ENCODE data around the gene ADAMTS9.

The ADAMTS9 gene, protein sequence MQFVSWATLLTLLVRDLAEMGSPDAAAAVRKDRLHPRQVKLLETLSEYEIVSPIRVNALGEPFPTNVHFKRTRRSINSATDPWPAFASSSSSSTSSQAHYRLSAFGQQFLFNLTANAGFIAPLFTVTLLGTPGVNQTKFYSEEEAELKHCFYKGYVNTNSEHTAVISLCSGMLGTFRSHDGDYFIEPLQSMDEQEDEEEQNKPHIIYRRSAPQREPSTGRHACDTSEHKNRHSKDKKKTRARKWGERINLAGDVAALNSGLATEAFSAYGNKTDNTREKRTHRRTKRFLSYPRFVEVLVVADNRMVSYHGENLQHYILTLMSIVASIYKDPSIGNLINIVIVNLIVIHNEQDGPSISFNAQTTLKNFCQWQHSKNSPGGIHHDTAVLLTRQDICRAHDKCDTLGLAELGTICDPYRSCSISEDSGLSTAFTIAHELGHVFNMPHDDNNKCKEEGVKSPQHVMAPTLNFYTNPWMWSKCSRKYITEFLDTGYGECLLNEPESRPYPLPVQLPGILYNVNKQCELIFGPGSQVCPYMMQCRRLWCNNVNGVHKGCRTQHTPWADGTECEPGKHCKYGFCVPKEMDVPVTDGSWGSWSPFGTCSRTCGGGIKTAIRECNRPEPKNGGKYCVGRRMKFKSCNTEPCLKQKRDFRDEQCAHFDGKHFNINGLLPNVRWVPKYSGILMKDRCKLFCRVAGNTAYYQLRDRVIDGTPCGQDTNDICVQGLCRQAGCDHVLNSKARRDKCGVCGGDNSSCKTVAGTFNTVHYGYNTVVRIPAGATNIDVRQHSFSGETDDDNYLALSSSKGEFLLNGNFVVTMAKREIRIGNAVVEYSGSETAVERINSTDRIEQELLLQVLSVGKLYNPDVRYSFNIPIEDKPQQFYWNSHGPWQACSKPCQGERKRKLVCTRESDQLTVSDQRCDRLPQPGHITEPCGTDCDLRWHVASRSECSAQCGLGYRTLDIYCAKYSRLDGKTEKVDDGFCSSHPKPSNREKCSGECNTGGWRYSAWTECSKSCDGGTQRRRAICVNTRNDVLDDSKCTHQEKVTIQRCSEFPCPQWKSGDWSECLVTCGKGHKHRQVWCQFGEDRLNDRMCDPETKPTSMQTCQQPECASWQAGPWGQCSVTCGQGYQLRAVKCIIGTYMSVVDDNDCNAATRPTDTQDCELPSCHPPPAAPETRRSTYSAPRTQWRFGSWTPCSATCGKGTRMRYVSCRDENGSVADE (N-terminal part only)
- 0 to 0.13 reads per million in 2 donors for total RNA-seq

DNA sequence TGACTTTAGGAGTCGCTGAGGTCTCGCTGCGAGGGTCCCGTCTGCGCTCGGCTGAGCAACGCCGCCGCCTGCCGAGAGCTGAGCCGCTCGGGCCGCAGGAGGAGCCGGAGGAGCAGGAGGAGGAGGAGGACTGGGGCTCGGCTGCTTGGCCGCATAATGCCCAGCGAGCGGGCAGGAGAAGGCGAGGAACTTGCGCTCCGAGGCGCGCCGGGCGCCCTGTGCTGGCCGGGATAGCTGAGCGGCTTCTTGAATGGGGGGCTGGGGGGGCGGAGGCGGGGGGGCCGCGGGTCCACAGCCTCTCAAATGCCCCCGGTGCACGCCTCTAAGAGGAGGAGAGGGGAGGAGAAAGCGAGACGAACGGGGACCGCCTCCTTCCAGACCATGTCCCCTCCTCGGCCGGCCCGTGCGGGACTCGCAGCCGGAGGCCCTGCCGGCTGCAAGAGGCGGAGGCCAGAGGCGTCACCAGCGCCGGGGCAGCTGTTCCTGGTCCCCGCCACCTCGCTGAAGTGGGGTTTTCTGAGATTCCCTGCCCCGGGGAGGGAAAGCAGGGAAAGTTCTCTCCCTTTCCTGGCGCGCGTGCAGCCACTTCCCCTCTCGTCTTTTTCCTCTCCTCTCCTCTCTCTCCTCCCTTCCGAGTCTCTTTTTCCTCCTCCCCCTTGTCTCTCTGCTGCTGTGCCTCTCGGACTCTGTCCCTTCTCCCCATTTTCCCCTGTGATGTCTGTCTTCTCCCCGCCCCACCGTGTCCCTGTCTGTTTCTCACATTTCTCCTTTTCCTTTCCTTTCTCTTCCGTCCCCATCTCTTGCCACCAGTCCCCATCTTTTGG, at the start of gene ADAMTS9:
ADAMTS9 (minus strand) TSS at position 220 of the 824 bp plus-strand sequence. CDS start 343 bp downstream, outside the sequence.
- no peak for DNase-seq

DNA sequence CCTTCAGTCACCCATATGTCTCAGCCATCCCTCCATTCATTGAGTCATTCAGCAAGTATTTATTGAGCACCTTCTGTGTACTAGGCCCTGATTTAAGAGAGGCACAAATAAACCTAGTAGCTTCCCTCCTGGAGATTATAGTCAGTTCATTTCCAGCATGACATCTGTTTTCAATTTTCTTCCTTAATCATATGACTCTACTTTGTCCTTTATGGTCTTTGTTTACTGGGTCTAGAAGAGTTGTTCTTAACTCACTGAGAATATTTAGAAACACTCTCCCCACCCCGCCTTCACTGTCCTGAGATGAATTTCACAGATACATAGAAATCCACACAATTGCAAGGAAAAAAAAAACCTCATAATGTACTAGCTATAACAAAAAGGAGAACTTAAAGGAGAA, 44.8 kb upstream of the ADAMTS9 start:
- DNase-seq: no peak

DNA sequence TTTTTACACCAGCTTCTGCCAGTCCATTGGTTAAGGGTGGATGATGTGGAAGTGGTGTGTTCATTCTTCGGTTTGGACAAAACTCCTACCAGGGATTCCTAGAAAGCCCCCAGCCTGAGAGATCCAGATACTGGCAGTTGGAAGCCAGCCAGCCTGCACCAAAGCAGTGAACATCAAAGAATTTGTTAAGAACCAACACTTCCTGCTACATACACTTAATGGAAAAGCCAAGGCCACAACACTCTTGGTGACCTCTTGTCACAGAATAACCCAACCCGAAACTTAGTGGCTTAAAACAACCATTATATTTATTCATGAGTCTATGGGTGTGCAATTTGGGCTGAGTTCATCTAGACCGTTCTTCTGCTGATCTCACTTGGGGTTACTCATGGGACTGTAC, 42.9 kb upstream of the ADAMTS9 start:
- DNase-seq: no peak

DNA sequence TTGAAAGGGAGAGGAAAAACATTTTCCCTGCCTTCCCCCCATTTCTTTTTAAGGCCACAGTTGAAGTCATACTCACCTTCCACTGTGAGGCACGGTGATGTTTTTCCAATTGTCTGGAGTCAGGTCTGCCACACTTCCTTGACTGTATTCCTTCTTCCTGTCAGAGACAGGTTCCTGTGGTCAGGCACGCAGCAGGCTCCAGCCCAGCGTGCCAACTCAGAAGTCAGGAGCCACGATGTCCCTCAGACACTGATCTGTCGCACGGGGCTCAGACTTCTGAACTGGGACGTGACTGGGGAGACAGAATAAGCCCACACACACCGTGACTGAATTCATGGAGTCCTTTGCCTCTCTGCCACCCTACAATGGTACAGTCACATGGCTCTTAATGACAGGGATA, 41.2 kb upstream of the ADAMTS9 start:
- no peak for DNase-seq

DNA sequence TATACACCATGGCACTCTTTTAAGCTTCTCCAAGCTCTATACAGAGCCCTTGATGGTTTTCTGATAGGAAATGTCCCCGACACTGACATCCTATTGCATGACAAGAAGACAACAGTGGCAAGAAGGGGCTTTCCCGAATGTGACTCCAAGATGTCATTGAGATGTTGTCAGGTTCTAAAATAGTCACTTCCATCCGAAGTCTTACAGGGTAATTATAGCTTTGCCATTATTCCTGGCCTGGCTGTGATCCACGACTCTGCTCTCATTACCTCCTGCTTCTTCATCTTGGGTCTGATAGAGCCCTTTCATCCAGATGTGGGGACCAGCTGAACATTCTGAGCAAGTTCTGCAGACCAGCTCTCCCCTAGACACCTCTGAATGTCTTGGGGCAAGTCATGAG, 40.6 kb upstream of the ADAMTS9 start:
- DNase-seq: no peak

DNA sequence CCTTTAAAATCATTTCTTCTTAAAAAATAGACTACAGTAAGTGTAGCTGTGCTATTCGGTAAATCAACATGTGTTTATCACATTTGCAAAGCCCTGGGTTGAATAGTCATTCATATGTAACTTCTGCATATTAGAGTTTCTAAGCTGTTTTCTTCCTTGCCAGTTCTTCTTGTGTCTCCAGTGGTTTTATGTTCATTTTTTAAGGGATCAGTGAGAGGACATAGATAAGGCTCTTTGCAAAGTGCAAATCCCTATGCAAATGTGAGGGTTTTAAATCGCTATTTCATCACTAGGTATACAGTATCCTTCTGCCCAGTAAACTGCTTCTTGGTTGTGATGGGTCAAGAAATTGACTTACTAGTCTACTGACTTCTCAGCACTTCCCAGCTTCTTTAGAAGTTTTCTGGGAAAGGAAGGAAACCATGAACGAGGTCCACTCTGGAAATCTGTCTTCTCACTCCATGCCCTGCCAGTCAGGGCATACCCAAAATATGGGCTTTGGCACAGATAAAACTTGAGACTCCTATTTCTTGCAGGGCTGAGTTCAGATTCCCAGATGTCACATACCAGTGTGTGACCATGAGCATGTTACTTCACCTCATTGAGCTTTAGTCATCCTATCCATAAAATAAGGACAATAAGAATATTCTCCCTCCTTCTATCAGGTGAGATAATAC, 38.8 kb upstream of the ADAMTS9 start:
- DNase-seq: no peak

DNA sequence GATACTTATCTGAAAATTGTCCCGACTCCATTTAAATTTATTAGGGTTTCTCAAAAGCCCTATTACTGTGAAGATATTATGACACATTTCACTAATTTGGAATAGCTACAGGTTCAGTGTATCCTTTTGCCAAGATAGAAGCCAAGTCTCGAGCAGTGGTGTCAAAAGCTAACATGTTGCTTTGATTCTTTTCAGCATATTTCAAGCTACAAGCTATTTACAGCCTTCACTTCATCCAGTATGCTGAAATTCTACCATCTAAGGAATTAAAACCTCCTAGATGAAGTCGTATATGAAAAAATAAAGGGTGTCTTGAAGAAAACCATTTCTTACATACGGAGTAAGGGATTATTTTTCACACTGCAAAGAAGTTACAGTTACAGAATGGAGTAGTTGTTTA, 31.2 kb upstream of the ADAMTS9 start:
- no peak for DNase-seq

DNA sequence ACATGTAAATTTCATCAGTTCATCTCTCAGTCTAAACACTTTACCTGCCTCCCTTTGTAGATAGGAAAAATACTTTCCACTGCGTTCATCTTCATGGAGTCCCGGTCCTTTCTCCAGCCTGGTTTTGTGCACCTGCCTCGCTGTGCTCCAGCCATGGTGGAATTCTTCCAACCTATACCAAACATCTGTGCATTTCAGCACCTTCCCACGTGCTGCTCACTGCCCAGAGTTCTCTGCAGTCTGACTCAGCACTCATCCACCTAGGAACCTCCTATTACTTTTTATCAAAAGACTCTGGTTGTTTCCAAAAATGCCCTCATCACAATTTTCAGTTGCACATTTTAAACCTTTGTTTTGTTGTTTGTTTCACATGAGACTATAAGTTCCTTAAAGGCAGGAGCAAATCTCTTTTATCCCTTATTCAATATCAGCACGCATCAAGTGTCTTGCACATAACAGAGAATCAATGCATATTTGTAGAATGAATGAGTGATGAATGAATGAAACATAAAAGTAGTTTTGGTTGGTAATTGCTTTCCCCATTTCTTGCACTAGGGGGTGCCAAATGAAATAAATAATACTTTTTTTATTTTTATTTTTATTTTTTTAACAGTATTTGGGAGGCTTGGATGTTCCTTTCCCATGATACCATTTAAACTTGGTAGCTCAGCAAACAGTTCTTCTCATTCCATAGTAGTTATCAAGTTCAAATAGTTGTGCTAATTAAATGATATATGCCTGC, 30.2 kb upstream of the ADAMTS9 start:
- DNase-seq: no peak

DNA sequence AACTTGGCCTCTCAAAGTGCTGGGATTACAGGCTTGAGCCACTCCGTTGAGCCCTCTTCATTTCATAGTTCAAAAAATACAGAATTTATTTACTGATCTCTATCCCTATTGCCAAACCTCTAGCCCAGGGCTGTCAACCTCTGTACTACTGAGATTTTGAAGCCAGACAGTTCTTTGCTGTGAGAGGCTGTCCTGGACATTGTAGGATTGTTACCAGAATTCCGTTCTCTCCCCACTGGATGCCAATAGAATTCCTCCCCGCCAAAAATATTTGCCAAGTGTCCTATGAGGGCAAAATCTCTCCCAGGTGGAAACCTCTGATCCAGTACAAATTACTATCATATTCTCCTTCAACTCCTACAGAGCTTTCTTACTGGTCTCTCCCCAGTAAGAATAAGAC, 29.6 kb upstream of the ADAMTS9 start:
- DNase-seq: no peak

DNA sequence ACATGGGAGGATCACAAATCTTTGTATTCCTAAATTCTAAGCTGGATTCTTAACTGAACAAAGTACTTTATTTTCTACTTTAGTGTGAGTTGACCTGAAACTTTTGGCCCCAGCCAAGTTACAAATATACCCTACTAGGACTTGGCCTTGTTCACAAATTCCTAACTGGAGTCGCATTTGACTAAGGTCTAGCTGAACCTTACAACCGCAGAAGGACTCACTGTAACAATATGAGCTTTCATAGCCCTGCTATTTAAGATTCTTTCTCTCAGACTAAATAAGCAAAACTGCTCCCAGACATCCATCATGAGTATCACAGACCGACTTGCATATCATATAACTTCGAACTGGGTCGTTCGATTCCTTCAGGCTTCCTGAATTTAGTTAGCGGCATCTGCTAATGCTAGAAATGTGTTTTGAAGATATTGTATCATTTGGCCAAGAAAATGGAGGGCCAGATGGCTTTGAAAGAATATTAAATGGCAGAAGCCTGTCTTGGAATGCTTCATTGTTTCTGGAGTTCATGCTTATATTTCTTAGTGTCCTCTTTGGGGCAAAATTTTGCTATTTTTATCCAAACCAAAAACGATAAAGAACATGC, 28.4 kb upstream of the ADAMTS9 start:
- no peak for DNase-seq

DNA sequence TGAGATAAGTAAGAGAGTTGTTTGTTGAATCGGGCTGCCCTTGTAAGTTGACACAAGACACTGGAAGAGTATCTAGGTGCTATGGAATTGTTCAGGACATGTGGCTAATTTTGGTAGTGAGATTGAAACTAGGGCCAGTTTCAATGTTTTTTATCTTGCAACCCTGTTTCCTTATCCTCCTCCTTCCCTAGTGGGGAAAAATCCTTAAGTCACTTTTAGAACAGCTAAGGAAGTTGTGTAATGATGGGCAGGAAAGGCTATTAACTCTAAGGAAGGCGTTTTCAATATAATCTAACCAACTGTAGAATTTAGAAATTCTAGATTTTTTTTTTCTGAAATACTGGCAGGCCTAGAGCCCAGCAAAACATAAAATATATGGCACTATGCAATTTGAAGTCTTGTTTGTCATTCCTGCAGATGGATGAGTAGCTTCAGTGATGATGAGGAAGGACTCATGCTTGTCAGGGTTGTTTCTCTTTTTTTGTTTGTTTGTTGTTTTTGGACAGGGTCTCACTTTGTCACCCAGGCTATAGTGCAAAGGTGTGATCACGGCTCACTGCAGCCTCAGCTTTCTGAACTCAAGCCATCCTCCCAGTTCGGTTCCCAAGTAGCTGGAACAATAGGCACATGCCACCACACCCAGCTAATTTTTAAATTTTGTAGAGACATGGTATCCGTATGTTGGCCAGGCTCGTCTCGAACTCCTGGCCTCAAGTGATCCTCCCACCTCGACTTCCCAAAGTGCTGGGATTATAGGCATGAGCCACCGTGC, 27.6 kb upstream of the ADAMTS9 start:
- DNase-seq: no peak

DNA sequence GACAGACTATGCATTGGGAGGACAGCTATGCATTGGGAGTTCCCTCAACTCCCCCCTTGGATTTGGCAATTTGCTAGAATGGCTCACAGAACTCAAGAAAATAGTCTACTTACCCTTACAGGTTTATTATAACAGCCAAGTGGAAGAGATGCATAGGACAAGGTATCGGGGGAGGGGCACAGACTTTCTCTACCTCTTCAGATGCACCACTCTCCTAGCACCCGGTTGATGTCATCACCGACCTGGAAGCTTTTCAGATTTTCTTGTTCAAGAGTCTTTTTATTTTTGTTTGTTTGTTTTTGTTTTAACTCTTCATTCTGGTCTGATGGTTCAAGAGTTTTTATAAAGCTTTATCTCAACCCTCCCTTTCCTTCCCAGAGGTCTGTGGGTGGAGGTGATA, 20.7 kb upstream of the ADAMTS9 start:
- no peak for DNase-seq

DNA sequence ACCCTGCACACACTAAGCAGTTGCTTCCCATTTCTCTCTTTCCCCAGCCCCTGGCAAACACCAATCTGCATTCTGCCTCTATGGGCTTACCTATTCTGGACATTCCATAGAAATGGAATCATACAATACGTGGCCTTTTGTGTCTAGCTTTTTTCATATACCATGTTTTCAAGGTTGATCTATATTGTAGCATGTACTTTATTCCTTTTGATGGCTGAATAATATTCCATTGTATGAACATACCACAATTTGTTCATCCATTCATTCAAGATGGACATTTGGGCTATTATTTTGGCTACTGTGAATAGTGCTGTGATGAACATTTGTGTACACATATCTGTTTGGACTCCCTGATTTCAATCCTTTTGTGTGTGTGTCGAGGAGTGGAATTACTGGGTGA, 18.1 kb upstream of the ADAMTS9 start:
- DNase-seq: no peak

DNA sequence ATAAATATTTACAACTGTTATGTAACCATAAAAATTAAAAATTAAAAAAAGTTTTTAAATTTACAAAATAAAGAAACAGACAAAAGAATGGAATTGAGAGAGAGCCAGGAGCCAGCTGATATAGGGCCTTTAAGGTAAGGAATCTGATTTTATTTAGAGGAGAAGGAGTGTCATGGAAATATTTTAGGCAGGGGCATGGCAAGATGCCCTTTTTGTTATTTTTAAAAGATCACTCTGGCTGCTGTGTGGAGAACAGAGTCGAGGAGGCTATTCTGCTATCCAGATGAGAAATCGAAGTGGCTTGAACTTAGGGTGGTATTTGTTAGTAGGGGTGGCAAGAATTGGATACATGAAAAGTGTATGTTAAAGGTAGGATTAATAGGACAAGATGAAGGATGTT, 9.1 kb upstream of the ADAMTS9 start:
- DNase-seq: no peak

DNA sequence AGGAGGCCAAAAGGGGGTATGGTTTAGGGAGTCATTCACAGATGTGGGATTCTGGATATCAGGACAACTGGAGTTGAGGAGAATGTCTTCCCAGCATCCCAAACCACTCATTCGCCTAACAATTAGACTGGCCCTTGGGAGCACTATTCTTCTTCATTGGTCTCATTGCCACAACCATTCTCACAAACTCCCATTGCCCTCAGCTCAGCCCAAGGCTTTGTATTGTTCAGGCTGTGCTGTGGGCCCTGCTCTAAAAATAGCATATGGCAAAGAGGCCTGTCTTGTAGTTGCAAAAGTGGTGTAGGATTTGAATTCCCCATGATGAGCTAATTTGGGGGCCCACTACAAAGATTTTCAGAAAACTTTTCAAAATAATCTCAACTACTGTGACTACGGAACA, 6.3 kb upstream of the ADAMTS9 start:
- no peak for DNase-seq

DNA sequence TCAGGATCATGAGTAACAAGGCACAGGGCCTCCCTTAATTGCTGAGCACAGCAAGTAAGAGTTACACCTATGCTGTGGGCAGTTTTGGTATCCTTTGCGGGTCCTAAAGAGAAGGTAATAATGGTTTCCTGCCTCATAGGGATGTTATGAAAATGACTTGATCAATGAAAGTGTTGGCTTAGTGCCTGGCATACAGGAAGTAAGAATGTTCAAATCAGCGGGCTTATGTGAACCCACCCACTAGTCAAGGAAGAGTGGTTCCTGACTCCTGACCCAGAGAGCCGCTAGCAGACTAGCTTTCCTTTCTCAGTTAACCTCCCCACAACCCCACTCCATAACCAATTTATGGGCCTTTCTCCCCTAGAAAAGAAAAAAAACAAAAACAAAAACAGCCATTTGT, 5.2 kb upstream of the ADAMTS9 start:
- no peak for DNase-seq

DNA sequence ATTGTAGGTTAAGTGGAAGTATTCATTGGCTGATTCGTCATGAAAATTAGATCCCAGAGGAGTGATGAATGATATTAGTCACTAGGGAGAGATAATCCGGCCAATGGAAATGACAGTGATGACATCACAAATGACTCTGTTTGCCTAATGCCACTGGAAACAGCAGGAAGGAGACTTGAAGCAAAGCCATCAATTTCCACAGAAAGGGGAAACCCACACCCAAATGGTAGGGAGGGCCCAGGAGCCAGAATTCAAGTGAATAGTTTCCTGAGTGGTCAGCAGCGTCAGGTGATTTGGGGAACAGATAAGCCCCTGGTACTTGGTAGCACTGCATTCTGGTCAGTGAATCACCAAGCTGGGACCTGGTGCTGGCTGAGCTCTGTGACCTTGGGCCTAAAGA, 3.3 kb upstream of the ADAMTS9 start:
- DNase-seq: no peak

DNA sequence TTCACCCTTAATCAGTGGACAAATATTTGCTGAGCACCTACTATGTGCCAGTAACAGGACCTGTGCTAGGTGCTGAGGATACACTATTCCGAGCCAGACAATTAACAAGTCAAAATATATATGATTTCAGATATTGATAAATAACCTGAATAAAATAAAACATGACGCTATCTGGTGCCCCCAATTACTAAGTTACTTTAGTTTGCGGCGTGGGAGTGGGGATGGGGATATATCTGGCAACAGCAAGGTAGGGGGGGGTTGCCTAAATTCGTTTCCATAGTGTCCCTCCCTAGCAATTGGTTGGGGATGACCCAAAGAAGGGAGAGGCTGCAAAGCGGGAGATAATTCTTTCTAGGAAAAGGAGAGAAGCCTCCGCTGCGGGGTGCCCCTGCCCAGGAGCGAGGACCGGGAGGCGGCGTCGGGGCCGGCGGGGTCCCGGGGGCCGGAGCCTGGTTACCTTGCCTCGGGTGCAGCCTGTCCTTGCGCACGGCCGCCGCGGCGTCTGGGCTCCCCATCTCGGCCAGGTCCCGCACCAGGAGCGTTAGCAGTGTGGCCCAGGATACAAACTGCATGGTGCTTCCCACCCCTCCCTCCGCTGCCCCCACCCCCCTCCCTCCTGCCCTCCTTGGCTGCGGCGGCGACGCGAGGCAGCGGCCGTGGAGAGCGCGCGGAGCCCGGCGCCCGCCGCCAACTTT, 567 bp downstream of the ADAMTS9 start:
- DNase-seq: no peak

DNA sequence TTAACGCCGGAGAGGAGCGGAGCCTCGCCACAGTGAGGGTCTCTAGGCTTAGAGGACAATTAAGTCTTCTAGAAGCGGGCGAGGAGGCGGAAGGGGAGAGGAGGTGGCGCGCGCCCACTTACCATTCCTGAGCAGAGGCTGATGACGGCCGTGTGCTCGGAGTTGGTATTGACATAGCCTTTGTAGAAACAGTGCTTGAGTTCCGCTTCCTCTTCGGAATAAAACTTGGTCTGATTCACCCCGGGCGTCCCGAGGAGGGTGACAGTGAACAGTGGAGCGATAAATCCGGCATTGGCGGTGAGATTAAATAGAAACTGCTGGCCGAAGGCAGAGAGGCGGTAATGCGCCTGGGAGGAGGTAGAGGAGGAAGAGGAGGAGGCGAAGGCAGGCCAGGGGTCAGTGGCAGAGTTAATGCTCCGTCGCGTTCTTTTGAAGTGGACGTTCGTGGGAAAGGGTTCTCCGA, 1.3 kb downstream of the ADAMTS9 start:
- DNase-seq: no peak

All from activated gamma-delta T cell (primary cell).